GM12872 (cell line): ENCODE data around the gene ECE2.

Experiments used
- TF ChIP-seq, protein P1 (sequence below): IDR thresholded peaks from 3 replicates; pipeline ENCODE4 v1.5.1; 2011; ENCODE audit warnings: low read depth, mild to moderate bottlenecking, low read length, moderate library complexity; ENCODE audit not compliant: insufficient read depth

Gene ECE2

GRCh38 chr3:184261854-184262763 lies 13.7 kb upstream of the ECE2 start:
- TF ChIP-seq, protein P1, sequence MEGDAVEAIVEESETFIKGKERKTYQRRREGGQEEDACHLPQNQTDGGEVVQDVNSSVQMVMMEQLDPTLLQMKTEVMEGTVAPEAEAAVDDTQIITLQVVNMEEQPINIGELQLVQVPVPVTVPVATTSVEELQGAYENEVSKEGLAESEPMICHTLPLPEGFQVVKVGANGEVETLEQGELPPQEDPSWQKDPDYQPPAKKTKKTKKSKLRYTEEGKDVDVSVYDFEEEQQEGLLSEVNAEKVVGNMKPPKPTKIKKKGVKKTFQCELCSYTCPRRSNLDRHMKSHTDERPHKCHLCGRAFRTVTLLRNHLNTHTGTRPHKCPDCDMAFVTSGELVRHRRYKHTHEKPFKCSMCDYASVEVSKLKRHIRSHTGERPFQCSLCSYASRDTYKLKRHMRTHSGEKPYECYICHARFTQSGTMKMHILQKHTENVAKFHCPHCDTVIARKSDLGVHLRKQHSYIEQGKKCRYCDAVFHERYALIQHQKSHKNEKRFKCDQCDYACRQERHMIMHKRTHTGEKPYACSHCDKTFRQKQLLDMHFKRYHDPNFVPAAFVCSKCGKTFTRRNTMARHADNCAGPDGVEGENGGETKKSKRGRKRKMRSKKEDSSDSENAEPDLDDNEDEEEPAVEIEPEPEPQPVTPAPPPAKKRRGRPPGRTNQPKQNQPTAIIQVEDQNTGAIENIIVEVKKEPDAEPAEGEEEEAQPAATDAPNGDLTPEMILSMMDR: no peak

- TF ChIP-seq, protein P1: no peak
Measured at GRCh38 chr3:184262764-184263179, 13.1 kb upstream of the ECE2 start.

DNA sequence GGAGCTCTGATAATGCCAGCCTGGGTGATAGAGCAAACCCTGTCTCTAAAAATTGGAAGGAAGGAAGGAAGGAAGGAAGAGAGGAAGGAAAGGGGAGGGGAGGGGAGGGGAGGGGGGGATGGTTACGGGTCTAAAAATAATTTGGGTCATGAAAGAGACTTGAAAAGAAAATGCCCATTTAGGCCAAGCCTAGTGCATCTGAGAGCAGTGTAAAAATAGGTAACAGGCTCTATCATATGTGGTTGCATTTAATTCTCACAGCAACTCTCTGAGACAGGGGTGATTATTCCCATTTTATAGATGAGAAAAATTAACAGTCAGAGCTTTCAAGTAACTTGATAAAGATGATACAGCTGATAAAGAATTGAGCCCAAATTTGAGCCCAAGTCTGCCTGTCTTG lies 3.6 kb upstream of the ECE2 start:
- TF ChIP-seq, protein P1: no peak

- TF ChIP-seq, protein P1: no peak
Measured at GRCh38 chr3:184275381-184275701, 481 bp upstream of the ECE2 start.

GRCh38 chr3:184277366-184277765 lies 1.5 kb downstream of the ECE2 start:
- TF ChIP-seq, protein P1: no peak

- TF ChIP-seq, protein P1: no peak
Measured at GRCh38 chr3:184282941-184283340, 7.1 kb downstream of the ECE2 start.

DNA sequence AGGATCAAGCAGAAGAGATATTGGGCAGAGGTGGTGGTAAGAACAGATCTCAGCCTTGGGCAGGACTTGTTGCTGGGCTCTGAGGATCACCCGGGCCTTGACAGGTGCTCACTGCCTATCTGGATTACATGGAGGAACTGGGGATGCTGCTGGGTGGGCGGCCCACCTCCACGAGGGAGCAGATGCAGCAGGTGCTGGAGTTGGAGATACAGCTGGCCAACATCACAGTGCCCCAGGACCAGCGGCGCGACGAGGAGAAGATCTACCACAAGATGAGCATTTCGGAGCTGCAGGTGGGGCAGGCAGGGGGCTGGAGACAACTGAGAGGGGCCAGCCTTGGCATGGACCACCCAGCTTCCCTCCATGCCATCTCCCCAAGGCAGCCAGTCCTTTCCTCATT lies 7.9 kb downstream of the ECE2 start:
- TF ChIP-seq, protein P1: no peak
